ENCODE data around the gene PPWD1.

PPWD1 gene

DNA sequence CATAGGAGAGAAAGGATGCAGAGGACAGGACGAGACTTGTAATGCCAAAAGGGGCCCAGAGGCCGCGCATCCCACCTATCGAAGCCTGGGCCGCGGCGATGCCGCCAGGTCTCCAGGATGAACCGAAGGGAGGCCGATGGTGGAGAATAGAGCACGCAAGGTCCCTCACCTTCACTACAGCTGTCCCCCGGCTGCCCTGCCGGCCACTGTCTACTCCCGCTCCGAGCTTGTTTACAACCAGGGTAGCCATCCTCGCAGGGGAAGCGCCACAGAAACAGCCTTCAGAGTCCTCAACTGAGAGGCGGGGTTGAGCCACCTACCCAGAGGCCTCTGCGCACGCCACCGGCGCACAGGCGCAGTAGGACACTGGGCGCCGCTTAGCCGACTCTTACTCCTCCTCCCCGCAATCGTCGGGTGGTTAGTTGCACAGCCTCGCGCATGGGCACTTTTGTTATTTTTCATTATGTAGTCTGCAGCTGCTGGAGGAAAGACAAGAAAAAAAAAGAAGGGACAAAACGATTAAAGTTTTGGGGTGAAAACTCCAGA, 61.0 kb downstream of the PPWD1 start, which contains the start of gene TRIM23:
TRIM23 (minus strand) TSS at position 309 of the 546 bp plus-strand sequence; CDS start at position 250, 59 bp downstream.
- DNase-seq = peak; percentile 90

DNA sequence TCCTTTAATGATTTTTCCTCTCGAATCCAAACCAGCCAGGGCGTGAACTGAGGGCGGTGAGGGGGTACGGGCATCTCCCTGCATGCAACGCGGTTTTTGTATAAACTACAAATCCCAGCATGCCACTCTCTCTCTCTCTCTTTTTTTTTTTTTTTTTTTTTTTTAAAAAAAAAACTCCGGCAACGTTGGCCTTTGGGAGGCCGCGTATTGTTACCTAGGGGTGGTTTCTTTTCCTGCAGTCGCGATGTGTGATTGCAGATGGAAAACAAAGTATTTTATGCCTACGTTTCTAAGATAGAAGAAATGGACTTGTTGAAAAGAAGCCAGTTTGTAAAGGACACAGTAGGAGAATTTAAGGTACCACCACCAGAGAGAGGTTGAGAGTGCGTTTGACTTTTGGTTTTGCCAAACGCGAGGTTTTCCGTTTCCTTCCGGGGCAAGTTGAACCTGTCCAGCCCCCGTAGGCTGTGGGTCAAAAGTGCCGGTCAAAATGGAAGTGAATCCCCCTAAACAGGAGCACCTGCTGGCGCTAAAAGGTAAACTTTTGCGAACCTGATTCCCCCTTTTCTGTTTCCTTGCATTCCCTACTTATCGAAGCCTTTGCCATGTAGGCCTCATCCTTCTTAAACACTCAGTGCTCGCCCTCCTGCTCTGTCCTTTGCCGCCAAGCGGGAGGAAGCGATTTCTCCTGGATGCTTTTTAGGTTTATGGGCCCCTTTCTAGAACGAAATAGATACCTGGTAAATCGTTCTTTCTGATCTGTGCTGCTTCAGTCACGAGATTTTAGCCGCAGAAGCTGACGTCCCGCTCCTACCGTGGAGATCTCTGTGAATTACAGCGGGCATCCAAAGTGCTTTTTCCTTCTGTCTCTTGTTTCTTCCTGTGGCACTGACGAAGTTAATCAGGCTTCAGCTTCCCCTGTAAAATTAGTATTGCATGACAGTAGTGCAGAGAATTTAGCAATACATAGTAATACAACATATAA, 61.8 kb downstream of the PPWD1 start, which contains the start of the genes SHLD3 and TRAPPC13:
SHLD3 (plus strand) TSS at position 457 of the 985 bp plus-strand sequence. CDS start 4,561 bp downstream, outside the sequence.
TRAPPC13 (plus strand) TSS at position 457 of the 985 bp plus-strand sequence; CDS start at position 491, 34 bp downstream.
- DNase-seq = peak; percentile 83

GRCh38 chr5:65625743-65626142, 62.6 kb downstream of the PPWD1 start:
- DNase-seq = no peak

DNA sequence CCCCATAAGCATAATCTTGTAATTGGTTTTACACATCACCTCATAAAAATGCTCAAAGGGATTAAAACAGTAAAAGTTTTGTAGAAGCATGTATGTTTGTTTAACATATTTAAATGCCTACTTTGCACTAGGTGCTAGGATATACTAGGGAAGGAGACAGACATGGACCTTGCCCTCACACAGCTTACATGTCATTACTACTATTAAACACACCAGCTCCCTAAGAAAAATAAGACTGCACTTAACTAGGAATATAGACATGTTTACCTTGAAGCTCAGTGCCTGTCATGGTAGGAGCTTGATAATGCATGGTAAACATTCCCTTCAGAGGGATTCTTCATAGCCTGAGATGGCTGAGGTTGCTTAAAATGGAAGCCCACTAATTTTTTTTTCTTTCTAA, 67.9 kb downstream of the PPWD1 start:
- no peak for DNase-seq

All from stimulated activated CD8-positive, alpha-beta memory T cell treated with anti-CD3 and anti-CD28 coated beads, Interleukin-4, amount 100 ng/mL, for 48 hours (primary cell).